ENCODE results near the gene RFX3.

- TF ChIP-seq RBAK (tag by site-specific recombination; IDR thresholded peaks at IDR 0.05) (no peak), HOXD13 (CRISPR knock-in tag; IDR thresholded peaks at IDR 0.05; ENCODE audit: borderline replicate concordance) (no peak), ZNF280D (tag by site-specific recombination; IDR thresholded peaks at IDR 0.05) (no peak), ZNF76 (tag by site-specific recombination; IDR thresholded peaks at IDR 0.05; ENCODE audit: borderline replicate concordance, low read depth) (no peak), CTCF (tag by site-specific recombination; IDR thresholded peaks at IDR 0.05) (no peak), YY2 (tag by site-specific recombination; IDR thresholded peaks at IDR 0.05) (no peak), ZBTB7A (tag by site-specific recombination; IDR thresholded peaks at IDR 0.05; ENCODE audit: low read depth) (no peak)
Observed at GRCh38 chr9:3471883-3472282, 53.9 kb downstream of the RFX3 start.
